GM21717 (cell line): Measurements from ENCODE around the gene MBD2.
A peak's percentile ranks its signal among the peaks of the same experiment; 100 is the strongest.
"Not testable (repeated sequence)": the region's sequence is repeated elsewhere in the genome, so short reads cannot be mapped to it uniquely, and the experiment has no call there.

ENCODE experiments used
- ATAC-seq: cut with Tn5 transposase; IDR thresholded peaks from one replicate; pipeline ENCODE4 v1.9.1; 2021; ENCODE audit warnings: mild to moderate bottlenecking, moderate library complexity; ENCODE audit not compliant: unreplicated experiment

Gene MBD2

GRCh38 chr18:54224379-54225014 is at the start of gene MBD2:
TSS of gene MBD2 (minus strand) at chr18:54224669. CDS start at chr18:54224559, 110 bp downstream.
- peak; percentile 92 for ATAC-seq

GRCh38 chr18:54269893-54270844 is 45.7 kb upstream of the MBD2 start:
- peak; percentile 50 for ATAC-seq

DNA sequence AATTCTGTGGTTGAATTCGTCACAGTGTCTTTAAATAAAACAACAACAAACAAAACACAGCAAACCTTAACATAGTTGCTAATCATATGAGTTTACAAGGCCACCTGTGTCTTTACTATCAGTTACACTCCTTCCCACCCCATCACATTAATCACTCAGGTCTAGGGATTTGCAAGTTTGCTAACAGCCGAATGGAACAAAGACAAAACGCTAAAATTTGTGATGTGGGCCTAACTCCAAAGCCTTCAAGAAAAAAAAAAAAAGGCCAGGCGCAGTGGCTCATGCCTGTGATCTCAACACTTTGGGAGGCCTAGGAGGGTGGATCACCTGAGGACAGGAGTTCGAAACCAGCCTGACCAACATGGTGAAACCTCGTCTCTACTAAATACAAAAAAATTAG is 44.3 kb upstream of the MBD2 start:
- no peak for ATAC-seq

DNA sequence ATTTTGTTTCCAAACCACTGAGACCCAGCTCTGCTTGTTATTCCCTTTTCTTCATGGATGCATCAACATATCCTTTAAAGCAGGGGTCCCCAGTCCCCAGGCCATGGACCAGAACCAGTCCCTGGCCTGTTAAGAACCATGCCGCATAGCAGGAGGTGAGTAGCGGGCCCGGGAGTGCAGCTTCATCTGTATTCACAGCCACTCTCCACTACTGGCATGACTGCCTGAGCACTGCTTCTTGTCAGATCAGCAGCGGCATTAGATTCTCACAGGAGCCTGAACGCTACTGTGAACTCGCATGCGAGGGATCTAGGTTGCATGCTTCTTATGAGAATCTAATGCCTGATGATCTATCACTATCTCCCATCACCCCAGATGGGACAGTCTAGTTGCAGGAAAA is 43.2 kb upstream of the MBD2 start:
- ATAC-seq: no peak

DNA sequence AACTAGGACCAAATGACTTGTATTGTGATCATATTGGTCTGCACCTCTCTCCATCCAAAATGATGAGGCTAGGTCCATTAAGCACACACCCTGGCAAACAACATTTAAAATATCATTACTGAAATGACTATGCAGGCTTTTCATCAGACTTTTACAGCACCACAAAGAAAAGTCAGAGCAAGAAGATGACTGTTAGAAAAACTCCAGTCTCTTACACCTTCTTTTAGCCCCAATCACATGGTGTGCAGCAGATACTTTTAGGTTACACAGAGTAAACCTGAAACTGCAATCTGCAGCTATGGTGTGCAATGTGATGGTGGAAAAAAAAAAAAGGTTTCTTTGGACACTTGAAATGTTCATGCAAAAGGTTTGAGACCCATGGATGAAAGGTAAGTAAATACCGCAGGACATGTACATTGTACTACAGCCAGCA is 39.5 kb upstream of the MBD2 start:
- ATAC-seq: peak; percentile 81

DNA sequence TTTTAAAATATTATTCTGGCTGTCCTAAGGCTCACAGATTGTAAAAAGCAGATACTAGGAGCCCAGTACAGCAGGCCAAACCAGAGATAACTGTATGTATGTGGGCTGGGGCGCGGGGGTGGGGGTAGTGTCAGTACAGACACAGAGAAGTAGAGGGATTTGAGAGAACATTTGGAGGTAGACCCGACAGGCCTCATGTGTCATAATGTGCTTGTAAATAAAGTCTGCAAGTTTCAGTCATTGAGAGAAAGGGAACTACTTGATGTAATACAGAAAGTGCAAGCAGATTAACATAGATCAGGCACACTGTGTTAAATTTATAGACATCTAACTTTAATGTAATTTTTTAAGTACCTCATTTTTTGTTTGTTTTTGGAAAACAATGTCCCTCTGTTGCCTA is 37.4 kb upstream of the MBD2 start:
- peak; percentile 81 for ATAC-seq

- peak; percentile 21 for ATAC-seq
These were observed 36.1 kb upstream of the MBD2 start for GRCh38 chr18:54260396-54261072.

DNA sequence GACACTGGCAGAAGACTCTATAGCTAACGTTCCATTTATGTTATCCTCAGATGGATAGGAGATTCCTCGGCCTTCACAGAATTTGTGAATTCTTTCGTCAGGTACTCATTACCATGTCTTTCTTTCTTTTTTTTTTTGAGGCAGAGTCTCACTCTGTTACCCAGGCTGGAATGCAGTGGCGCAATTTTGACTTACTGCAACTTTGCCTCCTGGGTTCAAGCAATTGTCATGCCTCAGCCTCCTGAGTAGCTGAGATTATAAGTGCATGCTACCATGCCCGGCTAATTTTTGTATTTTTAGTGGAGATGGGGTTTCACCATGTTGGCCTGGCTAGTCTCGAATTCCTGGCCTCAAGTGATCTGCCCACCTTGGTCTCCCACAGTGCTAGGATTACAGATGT is 33.3 kb upstream of the MBD2 start:
- not testable (repeated sequence) for ATAC-seq

- ATAC-seq: no peak
These were observed 32.5 kb upstream of the MBD2 start for GRCh38 chr18:54257015-54257414.

GRCh38 chr18:54255141-54255540 is 30.7 kb upstream of the MBD2 start:
- no peak for ATAC-seq

GRCh38 chr18:54254265-54254758 is 29.8 kb upstream of the MBD2 start:
- no peak for ATAC-seq

DNA sequence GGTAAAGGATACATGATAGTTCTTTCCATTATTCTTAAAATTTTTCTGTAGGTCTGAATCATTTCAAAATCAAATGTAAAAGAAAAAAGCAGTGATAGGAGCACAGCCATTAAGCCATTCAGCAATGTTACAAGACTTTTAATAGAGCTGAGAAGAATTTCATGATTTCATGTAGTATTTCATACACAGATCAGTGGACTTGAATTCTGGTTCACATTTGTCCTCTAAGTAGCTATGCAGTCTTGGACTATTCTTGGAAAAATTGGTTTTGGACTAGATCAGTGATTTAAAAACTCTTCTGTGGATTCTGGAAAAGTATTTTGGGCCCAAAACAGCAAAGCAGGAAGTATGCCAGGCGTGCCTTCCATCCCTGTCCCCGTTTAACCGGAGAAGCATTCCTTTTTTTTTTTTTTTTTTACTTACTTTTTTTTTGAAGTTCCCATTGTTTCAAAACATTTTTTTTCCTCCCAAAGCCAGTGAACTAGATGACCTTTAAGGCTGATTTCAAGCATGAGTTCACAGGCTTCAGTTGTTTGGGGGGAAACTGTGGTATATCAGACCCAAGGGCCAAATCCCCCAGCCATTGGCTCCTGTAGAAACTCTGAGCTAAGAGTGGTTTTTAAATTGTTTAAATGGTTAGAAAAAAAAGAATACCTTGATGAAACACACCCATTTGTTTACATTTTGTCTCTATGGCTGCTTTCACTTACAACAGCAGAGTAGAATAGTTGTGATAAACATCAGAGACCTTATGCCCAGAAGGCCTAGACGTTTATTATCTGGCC is 27.3 kb upstream of the MBD2 start:
- ATAC-seq: no peak

DNA sequence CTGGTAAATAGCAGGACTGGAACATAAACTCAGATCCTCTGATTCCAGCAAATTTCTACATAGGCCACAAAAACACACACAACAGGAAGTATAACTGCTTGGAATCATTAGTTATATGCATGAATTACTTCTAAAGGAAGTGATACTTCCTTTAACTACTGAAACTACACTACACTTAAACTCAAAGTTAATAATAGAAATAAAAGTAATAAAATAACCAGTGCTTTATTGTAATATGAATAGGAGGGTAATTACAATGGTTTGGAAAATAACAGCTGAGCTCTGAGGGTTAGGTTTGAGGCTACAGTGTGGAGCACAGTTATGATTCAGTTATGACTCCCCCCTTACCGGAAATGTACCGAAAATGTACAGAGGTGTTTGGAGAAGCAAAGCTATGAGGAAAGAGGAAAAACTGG is 26.4 kb upstream of the MBD2 start:
- ATAC-seq: peak; percentile 81

DNA sequence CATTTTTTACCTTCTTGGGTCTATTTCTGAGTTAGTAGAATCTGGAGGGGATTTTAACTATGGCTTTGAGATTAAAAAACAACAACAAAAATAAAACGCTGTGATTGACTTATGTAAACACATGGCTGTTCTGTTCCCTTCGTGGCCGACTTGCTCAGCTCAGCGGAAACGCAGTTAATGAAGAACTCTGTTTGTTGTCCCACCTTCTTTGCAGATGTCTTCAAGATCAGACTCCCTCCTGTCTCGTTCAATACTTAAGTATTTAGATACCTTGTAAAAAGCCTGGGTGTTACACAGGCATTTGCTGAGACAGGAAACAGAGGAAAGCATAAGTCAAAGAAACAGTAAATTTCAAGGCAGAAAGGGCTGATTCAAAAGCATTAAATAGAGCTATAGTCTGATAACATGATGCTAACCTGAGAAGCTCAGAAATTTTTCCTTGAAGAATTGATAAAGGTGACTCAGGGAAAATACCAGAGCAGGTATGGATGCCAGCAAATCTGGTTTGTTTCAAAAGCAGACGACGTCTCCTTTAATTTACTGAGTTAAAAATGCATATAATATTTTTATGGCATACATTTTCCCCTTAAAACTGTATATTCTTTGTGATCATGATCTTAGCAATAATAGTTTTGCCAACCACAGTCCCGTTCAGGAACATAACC is 23.2 kb upstream of the MBD2 start:
- no peak for ATAC-seq

DNA sequence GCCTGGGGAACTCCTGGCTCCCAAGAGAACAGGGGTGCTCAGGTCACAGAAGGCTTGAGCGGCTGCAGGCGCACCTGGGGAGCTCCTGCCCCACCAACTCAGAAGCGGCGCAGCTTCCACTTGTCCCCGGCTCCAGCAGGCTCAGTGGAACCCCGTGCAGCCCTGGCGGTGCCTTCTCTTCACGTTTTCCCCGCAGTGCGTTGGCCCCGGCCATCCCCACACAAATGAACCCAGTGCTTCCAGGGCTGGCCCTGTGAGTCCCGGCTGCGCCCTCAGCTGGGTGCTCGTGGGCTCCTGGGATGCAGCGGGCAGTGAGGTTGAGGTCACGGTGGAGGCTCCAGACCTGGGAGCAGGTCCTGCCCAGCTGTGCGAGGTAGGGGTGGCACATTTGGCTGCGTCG is 17.9 kb upstream of the MBD2 start:
- ATAC-seq: no peak

GRCh38 chr18:54241483-54241882 is 17.0 kb upstream of the MBD2 start:
- ATAC-seq: no peak

DNA sequence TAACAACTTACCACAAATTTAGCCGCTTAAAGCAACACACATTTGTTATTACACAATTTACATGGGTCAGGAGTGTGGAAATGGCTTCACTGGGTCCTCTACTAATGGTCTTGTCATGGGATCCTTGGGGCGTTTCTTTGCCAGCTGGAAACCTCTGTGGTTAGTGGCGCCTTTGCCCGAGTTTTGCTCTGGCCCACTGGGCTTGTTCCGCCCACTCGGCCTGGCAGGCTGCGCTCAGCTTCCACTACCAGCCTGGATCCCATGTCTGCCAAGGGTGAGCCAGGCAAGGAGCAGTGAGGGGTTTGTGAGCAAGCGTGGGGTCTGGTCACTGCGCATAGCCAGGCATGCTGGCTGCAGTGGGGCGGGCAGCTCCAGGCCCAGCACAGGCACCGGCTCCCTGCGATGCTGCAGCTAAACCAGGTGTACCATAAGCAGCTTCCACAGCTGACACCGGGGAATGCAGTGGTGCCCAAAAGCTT is 16.2 kb upstream of the MBD2 start:
- ATAC-seq: no peak

DNA sequence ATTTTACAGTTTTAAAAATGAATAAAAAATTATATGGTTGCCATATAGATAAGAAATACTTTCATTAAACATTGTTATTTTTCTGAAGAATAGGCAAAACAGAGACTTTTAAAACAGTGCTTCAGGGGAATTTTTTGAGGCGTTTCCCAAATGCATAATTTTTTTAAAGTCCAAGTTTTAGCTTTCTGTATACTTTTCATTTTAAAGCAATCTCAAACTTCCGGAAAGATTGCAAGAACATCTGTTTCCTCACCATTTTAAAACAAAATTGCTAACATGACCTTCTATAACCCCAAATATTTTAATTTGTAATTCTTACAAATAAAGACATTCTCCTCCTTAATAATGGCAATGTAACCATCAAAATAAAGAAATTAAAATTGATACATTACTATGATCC is 15.1 kb upstream of the MBD2 start:
- no peak for ATAC-seq

DNA sequence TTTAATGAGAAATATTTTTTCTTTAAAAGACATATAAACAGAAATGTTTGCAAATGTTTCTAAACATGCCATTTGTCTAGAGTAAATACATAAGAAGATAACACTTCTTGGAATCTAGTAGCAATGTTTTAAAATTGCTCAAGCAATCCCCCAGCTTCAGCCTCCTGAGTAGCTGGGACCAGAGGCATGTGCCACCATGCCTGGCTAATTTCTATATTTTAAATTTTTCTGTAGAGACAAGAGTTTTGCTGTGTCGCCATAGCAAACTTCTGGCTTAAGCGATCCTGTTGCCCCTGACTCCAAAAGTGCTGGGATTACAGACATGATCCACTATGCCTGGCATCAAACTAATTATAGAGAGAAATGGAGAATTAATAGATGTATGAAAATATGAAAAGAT is 14.6 kb upstream of the MBD2 start:
- no peak for ATAC-seq
